Esophagus squamous epithelium (tissue), 5 donors: Measurements from ENCODE around the gene PAM. TPM values are rescaled to one million over a fixed set of nuclear protein-coding genes. Genes with fewer than 3 reads are reported as not detected.

Experiments used
- DNase-seq: peaks from one replicate; lab custom pipeline; 2025; lab: John Stamatoyannopoulos, UW
- H3K27ac ChIP-seq, 4 donors: fragments of 200-600 bp; sonication (generic); one replicate each; pipeline ENCODE4 v1.5.1; 2016 to 2019; ENCODE audit warnings: mild to moderate bottlenecking in 1 of 4
- H3K27me3 ChIP-seq, 4 donors: fragments of 200-600 bp; sonication (generic); 1 replicate in 3 of 4; 2 replicates in 1 of 4; pipeline versions ENCODE4 v1.5.1 to v1.6.0; 2017 to 2021; ENCODE audit warnings: antibody characterized with exemption in 1 of 4
- H3K36me3 ChIP-seq, 3 donors: fragments of 200-600 bp; sonication (generic); one replicate each; pipeline ENCODE4 v1.5.1; 2016 to 2019
- H3K4me1 ChIP-seq, 3 donors: fragments of 200-600 bp; sonication (generic); one replicate each; pipeline ENCODE4 v1.5.1; 2017 to 2019
- H3K4me3 ChIP-seq, 4 donors: fragments of 200-600 bp; sonication (generic); 1 replicate in 3 of 4; 2 replicates in 1 of 4; pipeline ENCODE4 v1.5.1; 2016 to 2019; ENCODE audit warnings: mild to moderate bottlenecking in 2 of 4, moderate library complexity in 1 of 4
- H3K9me3 ChIP-seq, 3 donors: fragments of 200-600 bp; sonication (generic); one replicate each; pipeline ENCODE4 v1.5.1; 2016 to 2019
- CTCF ChIP-seq, 6 experiments: fragments of 450-650 bp in 4 of 6; fragments of 200-600 bp in 2 of 6; sonication (generic) in 2 of 6; IDR thresholded peaks; one replicate each; pipeline ENCODE4 v1.5.1; 2016 to 2019; ENCODE audit warnings: antibody characterized with exemption in 6 of 6, mild to moderate bottlenecking in 4 of 6, moderate library complexity in 4 of 6
- POLR2A ChIP-seq, 4 donors: fragments of 450-650 bp; IDR thresholded peaks; one replicate each; pipeline ENCODE4 v1.6.1; 2017; ENCODE audit warnings: antibody characterized with exemption in 4 of 4, mild to moderate bottlenecking in 4 of 4, moderate library complexity in 3 of 4
- WGBS, 2 donors: methylation state at CpG; one replicate each; pipeline ENCODE4 v1.1.5; 2018; 5-methylcytosine and 5-hydroxymethylcytosine counted together
- intact Hi-C: fragments of 100-400 bp; cut with DNase I; formaldehyde crosslinking; loops from one replicate; pipeline ENCODE4 v1.15.0; 2022
- total RNA-seq, 4 donors: library from RNA; depleted of rRNA; stranded (reverse); fragments of >200 nt; gene quantifications; one replicate each; pipeline ENCODE4 v1.1.0, GENCODE V29; 2016
- donor health status: DM: yes; HTN: yes; CAD: no.

Gene PAM
- total RNA-seq, 4 donors from 2014 or later: 33.0 to 88.5 (median 53.8) TPM

- no peaks in the 10 kb centered on the region for H3K4me1 ChIP-seq
- 90 to 93% methylated on average over 2 of the region's 2 CpGs for WGBS, 2 donors
- H3K27ac ChIP-seq: no peak overlapping the region
- no peak for DNase-seq
- no peak for TF ChIP-seq POLR2A (IDR thresholded peaks at IDR 0.05)
- TF ChIP-seq CTCF (IDR thresholded peaks at IDR 0.05): no peak
- intact Hi-C loops: no loop called here
- no peaks in the 10 kb centered on the region for H3K9me3 ChIP-seq
- H3K4me3 ChIP-seq: no peak overlapping the region
- no peaks in the 10 kb centered on the region for H3K27me3 ChIP-seq
- H3K36me3 ChIP-seq: no peaks in the 10 kb centered on the region
These were observed 33.7 kb downstream of the PAM start for GRCh38 chr5:102788788-102789187.

- H3K36me3 ChIP-seq: no peaks in the 10 kb centered on the region
- no peaks in the 10 kb centered on the region for H3K9me3 ChIP-seq
- 89 to 95% methylated on average over 4 of the region's 4 CpGs for WGBS, 2 donors
- no peak overlapping the region for H3K4me3 ChIP-seq
- H3K27me3 ChIP-seq: no peaks in the 10 kb centered on the region
- intact Hi-C loops: no loop called here
- H3K27ac ChIP-seq: no peak overlapping the region
- peaks cover 0 to under 1% (median 0%) of the 10 kb centered on the region in 3 donors for H3K4me1 ChIP-seq
- no peak for DNase-seq
- TF ChIP-seq POLR2A (IDR thresholded peaks at IDR 0.05): no peak
- TF ChIP-seq CTCF (IDR thresholded peaks at IDR 0.05): no peak
These were observed 34.4 kb downstream of the PAM start for GRCh38 chr5:102789469-102789868.

GRCh38 chr5:102790748-102791147, 35.6 kb downstream of the PAM start:
- intact Hi-C loops: no loop called here
- H3K9me3 ChIP-seq: no peaks in the 10 kb centered on the region
- no peak for TF ChIP-seq POLR2A (IDR thresholded peaks at IDR 0.05)
- no peak for TF ChIP-seq CTCF (IDR thresholded peaks at IDR 0.05)

GRCh38 chr5:102792705-102793104, 37.6 kb downstream of the PAM start:
- H3K27me3 ChIP-seq: no peaks in the 10 kb centered on the region
- no peaks in the 10 kb centered on the region for H3K9me3 ChIP-seq
- no peak overlapping the region for H3K4me3 ChIP-seq
- TF ChIP-seq POLR2A (IDR thresholded peaks at IDR 0.05): no peak
- peak in 2 of 6 experiments; percentile 23 to 39 for TF ChIP-seq CTCF (IDR thresholded peaks at IDR 0.05)
- WGBS, 2 donors: 61 to 80% methylated on average over 1 of the region's 1 CpG
- no peak for DNase-seq
- intact Hi-C loops: no loop called here
- no peak overlapping the region for H3K27ac ChIP-seq
- H3K4me1 ChIP-seq: peaks cover 0 to 26% (median 3%) of the 10 kb centered on the region in 3 donors
- no peaks in the 10 kb centered on the region for H3K36me3 ChIP-seq

More at GRCh38 chr5:102790748-102791147, 35.6 kb downstream of the PAM start:
- Histone ChIP-seq H3K4me1 (peaks cover 0 to 13% (median 3%) of the 10 kb centered on the region in 3 donors), H3K4me3 (no peak overlapping the region), H3K27me3 (no peaks in the 10 kb centered on the region), H3K36me3 (no peaks in the 10 kb centered on the region), H3K27ac (no peak overlapping the region)
- no peak for DNase-seq

- Histone ChIP-seq H3K4me3 (no peak overlapping the region), H3K4me1 (peaks cover 0 to 28% (median 3%) of the 10 kb centered on the region in 3 donors), H3K36me3 (no peaks in the 10 kb centered on the region), H3K27me3 (no peaks in the 10 kb centered on the region), H3K9me3 (no peaks in the 10 kb centered on the region), H3K27ac (no peak overlapping the region)
- 100% methylated on average over 1 of the region's 1 CpG for WGBS, 2 donors
- DNase-seq: no peak
- intact Hi-C loops: no loop called here
- no peak for TF ChIP-seq CTCF (IDR thresholded peaks at IDR 0.05)
- no peak for TF ChIP-seq POLR2A (IDR thresholded peaks at IDR 0.05)
These were observed 38.9 kb downstream of the PAM start for GRCh38 chr5:102794047-102794446.
